Spleen (tissue), 7 donors: Measurements from ENCODE around the gene GNB1L.

Source experiments
- CTCF ChIP-seq, 11 experiments: fragments of 200-600 bp in 7 of 11; fragments of 450-650 bp in 4 of 11; sonication (generic) in 4 of 11; IDR thresholded peaks in 8 of 11; conservative IDR thresholded peaks in 3 of 11; 1 replicate in 7 of 11; 2 replicates in 4 of 11; pipeline versions ENCODE4 v1.4.0 to v1.8.0; 2016 to 2021; ENCODE audit warnings: antibody characterized with exemption in 11 of 11, inconsistent platforms in 4 of 11, mild to moderate bottlenecking in 1 of 11
- POLR2A ChIP-seq, 3 donors: fragments of 450-650 bp; IDR thresholded peaks; one replicate each; pipeline ENCODE4 v1.5.1; 2017; ENCODE audit warnings: antibody characterized with exemption in 3 of 3, mild to moderate bottlenecking in 1 of 3
- POLR2AphosphoS5 ChIP-seq, 3 donors: sonication (generic); formaldehyde crosslinking; IDR thresholded peaks; one replicate each; pipeline ENCODE4 v1.5.1; 2017; ENCODE audit warnings: antibody characterized with exemption in 3 of 3
- donor health status: DM: no; HTN: no; CAD: no; lungs with moderate emphysema.
- donor health status: DM: no; HTN: no; CAD: no.
- donor health status: DM: no; HTN: no; CAD: no.

GRCh38 chr22:19840955-19841640, 13.6 kb downstream of the GNB1L start:
- TF ChIP-seq CTCF (IDR thresholded peaks at IDR 0.05 in 8 of 11, conservative IDR thresholded peaks at IDR 0.05 in 3 of 11) (no peak), POLR2A (IDR thresholded peaks at IDR 0.05) (no peak), POLR2AphosphoS5 (IDR thresholded peaks at IDR 0.05) (no peak)
